Adipose tissue (tissue), 3 donors: ENCODE measurements around the gene SETD6. TPM values are rescaled to one million over a fixed set of nuclear protein-coding genes. Genes with fewer than 3 reads are reported as not detected.
"Not testable (repeated sequence)": the region's sequence is repeated elsewhere in the genome, so short reads cannot be mapped to it uniquely, and the experiment has no call there.

Source experiments
- H3K27ac ChIP-seq: one replicate; pipeline ENCODE4 v1.5.1; 2013; ENCODE audit warnings: low read depth, low read length
- WGBS, 3 donors: extraction: QIAGEN DNeasy Blood & Tissue Kit; methylation state at CpG; one replicate each; pipeline ENCODE4 v1.1.7; 2013; 5-methylcytosine and 5-hydroxymethylcytosine counted together
- polyA plus RNA-seq, 3 donors: library from polyadenylated mRNA; stranded (reverse); fragments of 200-250 nt; gene quantifications; one replicate each; pipeline ENCODE4 v1.2.3, GENCODE V29; 2013
- donor health status: healthy with polysubstance abuse.
- donor health status: Bipolar disorder and iron deficiency.
- donor health status: healthy.

SETD6 gene
- polyA plus RNA-seq = 10 to 100 TPM in 2 of 3 donors, 1 to 10 TPM in 1; 6.2 to 20.7 (median 16.4) TPM

- 0 to 1% (median 1%) methylated on average over 74 to 80 of the region's 80 CpGs for WGBS, 3 donors
- no peak within 1 kb of the TSS for H3K27ac ChIP-seq
Observed at GRCh38 chr16:58515125-58515870, at the start of gene SETD6. TSS of gene SETD6 (plus strand) at chr16:58515517. CDS start at chr16:58515538, 21 bp downstream.

DNA sequence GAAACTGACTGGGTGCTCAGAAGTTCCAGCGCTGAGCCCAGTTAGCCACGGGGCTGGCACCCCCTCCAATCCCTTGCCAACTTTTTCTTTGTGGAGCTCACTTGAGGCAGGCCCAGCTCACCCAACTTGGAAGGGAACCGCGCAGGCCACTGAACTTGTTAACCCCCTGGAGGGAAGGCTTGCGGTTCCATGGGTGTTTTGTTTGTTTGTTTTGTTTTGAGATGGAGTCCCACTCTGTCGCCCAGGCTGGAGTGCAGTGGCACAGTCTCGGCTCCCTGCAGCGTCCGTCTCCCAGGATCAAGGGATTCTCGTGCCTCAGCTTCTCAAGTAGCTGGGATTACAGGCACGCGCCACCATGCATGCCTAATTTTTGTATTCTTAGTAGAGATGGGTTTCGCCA lies 49.5 kb upstream of the SETD6 start:
- WGBS, 3 donors = 74 to 86% (median 84%) methylated on average over 13 of the region's 13 CpGs

GRCh38 chr16:58466396-58466795 lies 48.9 kb upstream of the SETD6 start:
- 83 to 92% (median 86%) methylated on average over 3 of the region's 3 CpGs for WGBS, 3 donors
- H3K27ac ChIP-seq = no peak overlapping the region

More for the DNA sequence above, 49.5 kb upstream of the SETD6 start:
- H3K27ac ChIP-seq = no peak overlapping the region

DNA sequence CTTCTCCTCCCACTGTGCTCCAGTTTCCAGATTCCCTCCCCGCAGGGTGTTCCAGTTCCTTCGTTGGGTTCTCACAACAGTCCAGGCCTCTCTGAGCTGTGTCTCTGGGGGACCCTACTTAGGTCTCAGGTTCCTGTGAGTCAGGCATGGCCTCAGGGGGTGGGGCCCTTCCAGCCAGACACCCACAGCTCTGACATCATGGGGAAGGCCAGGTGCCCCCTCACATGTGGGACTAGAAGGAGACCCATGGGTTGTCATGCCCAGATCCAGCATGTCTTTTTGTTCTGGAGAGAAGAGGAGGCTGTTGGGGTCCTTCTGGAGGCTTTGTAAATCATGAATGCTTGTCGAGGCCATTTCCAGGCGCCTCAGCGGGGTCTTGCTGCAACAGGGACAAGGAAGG lies 47.4 kb upstream of the SETD6 start:
- WGBS, 3 donors = 86 to 91% (median 88%) methylated on average over 5 of the region's 5 CpGs
- no peak overlapping the region for H3K27ac ChIP-seq

DNA sequence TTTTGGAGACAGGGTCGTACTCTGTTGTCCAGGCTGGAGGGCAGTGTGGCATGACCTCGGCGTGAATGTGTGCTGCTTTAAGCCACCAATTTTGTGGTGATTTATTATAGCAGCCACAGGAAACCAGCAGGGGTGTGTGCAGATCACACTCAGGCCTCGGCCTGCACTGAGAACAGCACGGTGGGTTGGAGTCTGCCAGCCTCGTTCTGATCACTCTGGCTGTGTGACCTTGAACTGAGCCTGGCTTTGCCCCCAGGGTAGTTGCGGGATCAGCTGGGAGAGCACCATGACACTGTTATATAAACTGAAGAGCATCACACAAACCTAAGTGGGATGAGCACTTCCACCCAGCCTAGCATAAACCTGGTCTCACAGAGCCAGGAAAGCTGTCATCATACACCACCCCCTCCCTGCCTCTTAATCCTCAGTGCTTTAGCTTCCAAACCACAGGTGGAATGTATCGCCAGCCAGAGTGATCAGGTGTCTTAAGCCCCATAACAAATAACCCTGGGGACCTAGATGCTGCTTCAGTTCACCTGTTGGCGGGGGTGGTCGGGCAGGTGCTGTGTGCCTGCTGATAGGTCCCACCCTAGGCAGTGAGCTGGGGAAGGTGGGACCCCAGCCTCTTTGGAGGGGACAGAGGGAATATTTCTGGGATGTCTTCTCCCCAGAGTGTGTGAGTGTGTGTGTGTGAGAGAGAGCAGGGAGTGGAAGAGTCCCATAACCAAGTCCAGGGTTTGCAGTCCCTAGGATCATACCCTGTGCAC lies 43.9 kb upstream of the SETD6 start:
- H3K27ac ChIP-seq = no peak overlapping the region
- 57 to 64% (median 58%) methylated on average over 9 to 10 of the region's 10 CpGs for WGBS, 3 donors

DNA sequence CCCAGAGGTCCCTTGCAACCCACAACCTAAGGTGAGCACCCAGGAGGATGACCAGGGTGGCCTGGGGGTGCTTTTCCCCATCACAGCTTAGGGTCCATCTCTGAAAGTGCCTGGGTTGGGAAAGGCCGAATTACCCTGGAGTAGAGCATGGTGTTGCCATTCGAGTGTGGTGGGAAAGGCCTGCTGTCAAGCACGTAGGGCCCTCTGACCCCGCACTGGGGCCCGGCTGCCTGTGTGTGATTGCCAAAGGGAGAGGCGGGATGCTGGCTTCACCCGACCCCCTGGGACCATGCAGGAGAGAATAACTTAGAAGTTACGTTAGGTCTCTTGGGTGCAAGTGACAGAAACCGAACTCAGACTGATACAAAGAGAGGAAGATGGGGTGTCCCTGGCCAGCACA lies 43.1 kb upstream of the SETD6 start:
- 86 to 91% (median 88%) methylated on average over 9 of the region's 9 CpGs for WGBS, 3 donors
- no peak overlapping the region for H3K27ac ChIP-seq

GRCh38 chr16:58472827-58473226 lies 42.5 kb upstream of the SETD6 start:
- H3K27ac ChIP-seq = no peak overlapping the region
- WGBS, 3 donors = 88 to 96% (median 94%) methylated on average over 3 of the region's 3 CpGs

GRCh38 chr16:58474296-58474695 lies 41.0 kb upstream of the SETD6 start:
- no peak overlapping the region for H3K27ac ChIP-seq
- WGBS, 3 donors = 61 to 78% (median 73%) methylated on average over 10 of the region's 10 CpGs

DNA sequence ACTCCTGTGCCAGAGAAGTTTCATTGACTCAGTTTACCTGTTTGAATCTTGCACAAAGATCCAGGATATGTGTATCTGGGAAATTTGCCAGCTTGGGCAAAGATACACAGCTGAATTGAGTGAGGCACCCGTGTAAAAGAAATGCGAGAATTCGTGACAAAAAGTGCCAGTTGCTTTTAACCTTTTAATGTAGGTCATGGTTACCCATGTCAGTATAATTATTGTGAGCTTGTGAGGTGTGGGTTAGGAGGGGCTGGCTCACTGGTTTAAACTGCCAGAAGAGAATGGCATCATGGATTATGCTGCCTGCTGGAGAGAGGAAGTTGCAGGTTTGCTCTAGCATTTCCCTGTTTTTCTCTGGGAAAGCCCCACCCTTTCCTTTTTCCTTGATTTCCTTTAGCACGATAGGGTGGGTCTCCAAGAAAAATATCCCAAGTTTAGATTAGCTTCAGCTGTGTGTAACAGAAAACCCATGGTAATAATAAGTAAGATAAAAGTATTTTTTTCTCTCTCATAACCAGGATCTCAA lies 40.2 kb upstream of the SETD6 start:
- 39 to 58% (median 45%) methylated on average over 4 of the region's 4 CpGs for WGBS, 3 donors
- no peak overlapping the region for H3K27ac ChIP-seq

- WGBS, 3 donors = 30 to 59% (median 46%) methylated on average over 1 of the region's 1 CpG
Observed at GRCh38 chr16:58476791-58477190, 38.5 kb upstream of the SETD6 start.

GRCh38 chr16:58478427-58478826 lies 36.9 kb upstream of the SETD6 start:
- 87 to 95% (median 88%) methylated on average over 2 of the region's 2 CpGs for WGBS, 3 donors
- no peak overlapping the region for H3K27ac ChIP-seq

More at GRCh38 chr16:58476791-58477190, 38.5 kb upstream of the SETD6 start:
- H3K27ac ChIP-seq = no peak overlapping the region

DNA sequence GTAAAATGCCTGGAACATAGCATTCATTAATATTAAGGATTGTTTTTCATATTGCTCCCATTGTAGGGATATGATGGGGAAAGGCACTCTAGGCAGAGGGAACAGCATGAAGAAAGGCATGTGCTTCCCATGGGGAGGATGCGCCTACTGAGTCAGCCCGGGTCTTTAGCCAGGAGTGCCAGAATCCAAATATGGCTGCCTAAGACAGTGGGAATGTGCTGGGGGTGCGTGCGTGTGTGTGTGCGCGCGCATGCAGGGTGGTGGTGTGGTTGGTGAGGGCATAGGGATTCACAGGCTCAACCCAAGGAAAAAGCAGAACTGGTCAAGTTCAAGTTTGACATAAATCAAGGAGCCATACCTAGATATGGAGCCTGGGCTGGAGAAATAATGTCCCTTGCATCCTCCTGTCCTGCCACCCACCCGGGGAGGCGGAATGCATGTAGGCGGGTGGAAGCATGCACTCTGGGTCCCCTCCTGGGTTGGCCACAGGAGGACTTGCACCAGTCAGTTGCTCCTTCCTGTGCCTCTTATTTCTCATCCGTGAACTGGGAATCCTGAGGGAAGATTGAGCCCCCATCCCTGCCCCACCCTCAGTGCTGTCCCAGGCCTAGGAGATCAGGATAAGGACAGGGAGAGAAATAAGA lies 34.0 kb upstream of the SETD6 start:
- 91 to 93% (median 92%) methylated on average over 11 of the region's 11 CpGs for whole genome bisulfite sequencing, 3 donors
- H3K27ac ChIP-seq = no peak overlapping the region

DNA sequence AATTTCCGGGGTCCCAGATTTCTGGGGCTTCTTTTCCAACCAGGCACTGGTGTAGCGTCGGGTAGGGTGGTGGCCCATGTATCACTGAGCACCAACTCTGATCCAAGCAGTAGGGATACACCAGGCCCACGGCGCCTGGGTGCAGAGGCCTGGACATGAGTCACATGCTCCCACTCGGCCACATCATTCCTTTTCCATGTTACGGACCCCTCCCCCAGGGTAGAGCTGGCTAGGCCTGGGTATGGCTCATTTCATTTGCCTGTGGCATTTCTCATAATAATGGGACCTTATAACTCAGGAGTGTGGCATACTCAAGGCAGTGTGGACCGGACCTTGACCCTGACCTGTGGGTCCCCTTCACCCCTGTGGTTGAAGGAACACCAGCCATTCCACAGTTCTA lies 33.4 kb upstream of the SETD6 start:
- no peak overlapping the region for H3K27ac ChIP-seq
- 77 to 80% (median 77%) methylated on average over 8 of the region's 8 CpGs for WGBS, 3 donors

- no peak overlapping the region for H3K27ac ChIP-seq
- 75 to 80% (median 77%) methylated on average over 11 of the region's 11 CpGs for WGBS, 3 donors
Observed at GRCh38 chr16:58485184-58485887, 30.0 kb upstream of the SETD6 start.

DNA sequence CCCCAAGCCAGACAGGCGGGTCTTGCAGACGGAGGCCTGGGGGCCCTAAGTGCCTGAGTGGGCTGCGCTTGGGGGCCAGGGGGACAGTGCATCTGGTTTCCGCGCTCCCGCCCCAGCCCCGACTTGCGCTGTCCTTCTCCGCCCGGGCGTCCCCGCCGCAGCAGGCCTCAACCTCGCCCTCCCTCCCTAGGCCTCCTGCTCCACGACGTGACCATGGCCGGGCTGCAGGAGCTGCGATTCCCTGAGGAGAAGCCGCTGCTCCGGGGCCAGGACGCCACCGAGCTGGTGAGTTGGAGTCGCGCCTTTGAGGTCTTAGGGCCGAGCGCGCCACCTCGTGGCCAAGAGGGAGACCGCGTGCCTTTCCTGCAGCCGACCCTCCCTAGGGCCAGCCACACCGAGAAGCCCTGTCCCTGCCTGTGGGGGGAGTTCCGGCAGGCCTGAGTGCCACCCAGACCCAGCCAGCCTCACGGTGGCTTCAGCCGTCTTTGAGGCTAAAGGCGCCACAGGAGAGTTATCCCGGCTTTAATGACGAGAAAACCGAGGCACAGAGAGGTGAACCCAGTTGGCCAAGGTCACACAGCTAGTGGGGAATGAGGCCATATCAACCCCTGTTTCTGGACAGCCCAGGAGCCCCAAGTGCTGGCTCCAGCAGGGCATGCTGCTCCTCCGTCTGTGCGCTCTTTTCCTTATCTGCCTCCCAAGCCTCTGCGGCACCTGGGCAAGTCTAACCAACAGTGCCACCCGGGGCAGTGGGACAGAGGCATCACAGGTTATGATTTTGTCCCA lies 27.6 kb upstream of the SETD6 start:
- 16% methylated on average over 42 to 43 of the region's 43 CpGs for WGBS, 3 donors

GRCh38 chr16:58488531-58488930 lies 26.8 kb upstream of the SETD6 start:
- WGBS, 3 donors = 24 to 75% (median 61%) methylated on average over 3 of the region's 3 CpGs
- no peak overlapping the region for H3K27ac ChIP-seq

More for the DNA sequence above, 27.6 kb upstream of the SETD6 start:
- no peak overlapping the region for H3K27ac ChIP-seq

- WGBS, 3 donors = 96 to 99% (median 98%) methylated on average over 4 of the region's 4 CpGs
- no peak overlapping the region for H3K27ac ChIP-seq
Observed at GRCh38 chr16:58490065-58490464, 25.3 kb upstream of the SETD6 start.

GRCh38 chr16:58490539-58490938 lies 24.8 kb upstream of the SETD6 start:
- WGBS, 3 donors = 91 to 94% (median 91%) methylated on average over 8 of the region's 8 CpGs
- H3K27ac ChIP-seq = not testable (repeated sequence)
